GM20000 (cell line): ENCODE results near the gene AHNAK2.

Experiments
- DNase-seq: peaks from one replicate; pipeline ENCODE4 v3.0.0; 2012; ENCODE audit warnings: low spot score
- TF ChIP-seq, protein P1 (sequence below): IDR thresholded peaks from 2 replicates; pipeline ENCODE4 v1.5.1; 2012; ENCODE audit warnings: mild to moderate bottlenecking, control low read depth; ENCODE audit errors: extremely low read depth, missing control alignments

AHNAK2 gene

DNA sequence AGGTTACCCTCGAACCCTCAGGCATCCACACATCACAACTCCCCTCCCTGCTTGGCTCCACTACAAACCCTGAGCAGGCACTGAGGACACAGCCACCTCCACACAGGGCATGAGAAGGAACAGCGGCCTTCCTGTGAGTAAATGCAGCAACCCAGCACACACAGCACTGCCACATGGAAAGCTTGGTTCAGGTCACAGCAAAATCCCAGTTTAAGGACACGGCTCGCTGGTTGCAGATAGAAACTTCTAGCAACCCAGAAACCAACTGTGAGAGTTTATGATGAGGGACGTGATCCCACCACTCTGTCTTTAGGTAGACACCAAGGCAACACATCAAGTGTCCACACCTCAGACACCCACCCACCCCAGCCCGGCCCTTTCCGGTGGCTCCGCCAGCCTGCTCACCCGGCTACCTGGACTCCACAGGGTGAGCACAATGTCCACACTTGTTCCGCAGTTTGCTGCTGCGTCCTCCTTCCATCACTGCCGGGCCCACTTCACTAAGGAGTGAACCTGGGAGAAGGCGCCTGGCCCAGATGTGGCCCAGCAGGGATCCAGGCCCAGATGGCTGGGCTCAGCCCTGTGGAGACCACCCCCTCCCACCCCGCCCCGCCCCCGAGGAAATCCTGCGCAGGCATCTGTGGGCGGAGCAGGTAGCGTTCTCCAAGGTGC lies 29.6 kb upstream of the AHNAK2 start:
- TF ChIP-seq, protein P1, sequence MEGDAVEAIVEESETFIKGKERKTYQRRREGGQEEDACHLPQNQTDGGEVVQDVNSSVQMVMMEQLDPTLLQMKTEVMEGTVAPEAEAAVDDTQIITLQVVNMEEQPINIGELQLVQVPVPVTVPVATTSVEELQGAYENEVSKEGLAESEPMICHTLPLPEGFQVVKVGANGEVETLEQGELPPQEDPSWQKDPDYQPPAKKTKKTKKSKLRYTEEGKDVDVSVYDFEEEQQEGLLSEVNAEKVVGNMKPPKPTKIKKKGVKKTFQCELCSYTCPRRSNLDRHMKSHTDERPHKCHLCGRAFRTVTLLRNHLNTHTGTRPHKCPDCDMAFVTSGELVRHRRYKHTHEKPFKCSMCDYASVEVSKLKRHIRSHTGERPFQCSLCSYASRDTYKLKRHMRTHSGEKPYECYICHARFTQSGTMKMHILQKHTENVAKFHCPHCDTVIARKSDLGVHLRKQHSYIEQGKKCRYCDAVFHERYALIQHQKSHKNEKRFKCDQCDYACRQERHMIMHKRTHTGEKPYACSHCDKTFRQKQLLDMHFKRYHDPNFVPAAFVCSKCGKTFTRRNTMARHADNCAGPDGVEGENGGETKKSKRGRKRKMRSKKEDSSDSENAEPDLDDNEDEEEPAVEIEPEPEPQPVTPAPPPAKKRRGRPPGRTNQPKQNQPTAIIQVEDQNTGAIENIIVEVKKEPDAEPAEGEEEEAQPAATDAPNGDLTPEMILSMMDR: no peak
- DNase-seq: no peak

DNA sequence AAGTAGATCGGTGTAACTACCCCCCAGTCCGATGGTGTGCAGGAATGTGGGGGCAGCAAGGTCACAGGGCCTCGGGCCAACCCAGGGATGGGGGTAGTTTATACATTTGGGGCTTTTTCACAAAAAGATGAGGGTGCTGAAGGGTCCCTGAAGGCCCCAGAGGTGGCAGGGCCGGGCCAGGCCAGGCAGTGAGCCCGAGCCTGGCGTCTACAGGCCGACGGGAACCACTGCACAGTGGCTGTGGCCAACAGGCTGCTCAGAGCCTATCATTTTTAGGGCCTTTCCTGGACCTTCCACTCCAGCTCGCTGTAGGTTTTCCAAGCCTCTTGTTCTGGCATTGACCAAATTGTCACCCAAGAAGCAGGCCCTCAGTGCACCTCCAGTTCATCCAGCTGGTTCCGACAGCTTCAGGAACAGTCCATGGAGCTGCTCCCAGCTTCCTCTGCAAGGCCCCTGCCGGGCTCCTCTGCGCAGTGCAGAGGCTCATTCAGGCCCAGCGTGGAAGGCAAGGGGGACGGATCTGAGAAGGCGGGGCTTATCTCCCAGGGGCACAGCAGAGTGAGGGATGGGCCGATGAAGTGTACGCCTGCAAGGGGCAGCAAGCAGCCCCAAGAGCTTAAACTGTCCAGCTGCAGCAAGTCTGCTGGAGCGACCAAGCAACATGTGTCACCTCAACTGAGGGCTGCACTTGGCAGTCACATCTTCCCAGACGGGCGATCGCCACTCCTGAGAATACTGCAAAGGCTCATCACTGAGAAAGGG lies 28.8 kb upstream of the AHNAK2 start:
- no peak for DNase-seq
- TF ChIP-seq, protein P1: no peak

DNA sequence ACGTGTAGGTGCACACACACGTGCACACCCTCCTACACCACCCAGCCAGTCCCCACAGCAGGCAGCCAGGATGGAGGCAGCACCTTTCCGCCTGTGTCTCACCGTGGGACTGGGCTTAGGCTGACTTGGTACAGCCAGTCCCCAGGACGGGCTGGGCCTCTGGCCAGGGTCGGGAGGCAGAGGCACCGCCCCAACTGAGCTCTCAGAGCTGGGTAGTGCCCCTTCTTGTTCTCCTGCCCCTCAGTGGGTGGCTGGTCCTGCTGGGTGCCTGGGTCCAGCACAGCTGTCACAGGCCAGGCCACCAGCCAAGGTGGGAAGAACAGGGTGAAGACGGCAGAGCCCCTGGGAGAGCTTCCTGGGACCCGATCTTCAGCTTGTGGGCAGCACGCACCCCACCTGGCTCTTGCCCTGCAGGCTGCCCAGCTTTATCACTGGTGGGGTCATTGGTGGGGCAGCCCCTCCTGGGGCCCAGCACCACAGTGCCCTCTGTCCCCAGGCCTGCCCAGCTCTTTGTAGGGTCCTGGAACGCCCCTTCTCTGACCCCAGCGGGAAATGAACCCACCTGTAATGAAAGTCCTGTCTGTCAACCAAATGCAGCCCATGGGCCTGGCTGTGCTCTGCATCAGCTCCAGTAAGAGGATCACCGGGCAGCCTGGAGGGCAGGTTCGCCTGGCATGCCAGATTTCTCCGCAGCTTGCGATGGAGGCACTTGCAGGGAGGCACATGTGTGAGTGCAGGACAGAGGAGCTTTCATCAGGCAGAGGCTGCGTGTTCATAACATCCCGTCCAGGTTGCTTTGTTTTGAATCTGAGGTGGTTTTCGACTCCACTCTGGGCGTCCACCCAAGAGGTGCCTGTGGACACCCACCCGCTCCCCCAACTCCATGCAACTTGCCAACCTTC lies 28.0 kb upstream of the AHNAK2 start:
- no peak for DNase-seq
- TF ChIP-seq, protein P1: no peak

DNA sequence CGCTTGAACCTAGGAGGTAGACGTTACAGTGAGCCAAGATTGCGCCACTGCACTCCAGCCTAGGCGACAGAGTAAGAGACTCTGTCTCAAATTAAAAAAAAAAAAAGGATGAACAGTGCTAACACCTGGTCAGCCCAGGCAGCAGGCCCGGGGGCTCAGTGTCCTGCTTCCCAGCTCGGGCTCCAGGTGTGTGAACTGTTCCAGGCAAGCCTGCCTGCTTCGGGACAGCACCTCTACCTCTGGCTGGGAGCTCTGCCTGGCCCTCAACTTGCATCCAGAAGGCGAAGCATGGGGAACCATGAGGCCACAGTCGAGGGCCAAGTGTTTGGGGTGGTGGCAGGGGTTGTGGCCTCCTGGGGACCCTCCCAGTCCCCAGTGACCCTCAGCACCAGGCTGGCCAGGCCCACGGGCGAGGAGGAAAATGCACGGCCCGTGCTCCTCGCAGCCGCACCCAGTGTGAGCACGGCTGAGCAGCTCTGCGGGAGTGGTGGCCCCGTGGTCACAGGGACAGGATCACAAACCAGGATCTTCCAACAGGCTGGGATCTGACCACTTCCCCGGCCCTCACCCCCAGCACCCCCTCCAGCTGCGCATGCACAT lies 27.3 kb upstream of the AHNAK2 start:
- TF ChIP-seq, protein P1: no peak

DNA sequence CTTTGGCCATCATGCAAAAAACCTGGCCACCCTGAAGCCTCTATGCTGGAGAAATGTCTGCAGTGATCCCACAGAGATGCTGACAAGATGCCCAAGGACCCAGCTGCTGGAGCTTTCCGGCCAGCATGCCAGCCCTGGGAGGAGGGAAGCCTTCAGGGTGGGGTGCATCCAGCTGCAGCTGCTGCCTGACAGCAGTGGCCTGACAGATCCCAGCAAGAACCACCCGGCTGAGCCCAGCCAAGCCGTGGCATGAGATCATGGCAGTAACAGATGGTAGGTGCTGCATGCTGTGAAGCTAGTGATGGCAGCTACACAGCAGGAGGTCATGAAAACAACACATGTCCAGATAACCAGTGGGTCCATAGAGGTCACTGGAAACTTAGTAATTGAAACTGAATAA lies 21.2 kb upstream of the AHNAK2 start:
- TF ChIP-seq, protein P1: no peak
- no peak for DNase-seq

More for the DNA sequence above, 27.3 kb upstream of the AHNAK2 start:
- no peak for DNase-seq

DNA sequence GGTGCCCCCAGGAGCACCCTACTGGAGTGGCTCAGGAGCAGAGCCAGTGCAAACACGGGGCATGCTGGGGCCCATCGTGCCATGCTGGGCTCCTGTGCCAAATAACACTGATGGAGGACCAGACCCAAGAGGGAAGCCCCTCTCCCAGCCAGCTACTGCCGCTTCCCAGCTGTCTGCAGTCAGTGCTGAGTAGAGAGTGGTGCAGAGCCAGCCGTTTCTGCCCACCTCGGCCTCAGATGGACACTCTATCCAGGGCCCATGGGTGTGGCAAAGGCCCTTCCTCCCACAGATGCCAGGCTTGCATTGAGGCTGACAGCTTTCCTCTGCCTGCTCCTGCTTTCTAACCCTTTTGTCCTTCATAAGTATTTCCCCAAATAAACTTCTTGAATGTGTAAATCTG lies 20.6 kb upstream of the AHNAK2 start:
- TF ChIP-seq, protein P1: no peak
- DNase-seq: no peak
